ENCODE measurements around the gene FAU.

FAU gene

GRCh38 chr11:65071907-65072630, 49.9 kb downstream of the FAU start:
- no peak for FAIRE-seq

Measured in TTC549 (cell line).